ENCODE results near the gene CBR1.

The CBR1 gene

GRCh38 chr21:36069713-36070583 lies at the start of gene CBR1:
Gene CBR1 (plus strand): TSS chr21:36070024. CDS start chr21:36070116, 92 bp downstream.
- DNase-seq: peak; percentile 98

- no peak for DNase-seq
These were observed 48.5 kb upstream of the CBR1 start for GRCh38 chr21:36021251-36021837.

- DNase-seq: no peak
These were observed 47.3 kb upstream of the CBR1 start for GRCh38 chr21:36022427-36023091.

- no peak for DNase-seq
These were observed 46.7 kb upstream of the CBR1 start for GRCh38 chr21:36023092-36023480.

- no peak for DNase-seq
These were observed 45.0 kb upstream of the CBR1 start for GRCh38 chr21:36024782-36025181.

- DNase-seq: no peak
These were observed 42.5 kb upstream of the CBR1 start for GRCh38 chr21:36027347-36027746.

GRCh38 chr21:36028127-36029069 lies 41.4 kb upstream of the CBR1 start:
- peak; percentile 80 for DNase-seq

GRCh38 chr21:36029309-36029708 lies 40.5 kb upstream of the CBR1 start:
- DNase-seq: no peak

GRCh38 chr21:36030581-36031189 lies 39.1 kb upstream of the CBR1 start:
- DNase-seq: no peak

GRCh38 chr21:36032647-36033406 lies 37.0 kb upstream of the CBR1 start:
- DNase-seq: no peak

- DNase-seq: no peak
These were observed 35.5 kb upstream of the CBR1 start for GRCh38 chr21:36034211-36034913.

GRCh38 chr21:36035381-36035791 lies 34.4 kb upstream of the CBR1 start:
- no peak for DNase-seq

- DNase-seq: no peak
These were observed 30.9 kb upstream of the CBR1 start for GRCh38 chr21:36038701-36039497.

- no peak for DNase-seq
These were observed 30.0 kb upstream of the CBR1 start for GRCh38 chr21:36039861-36040260.

- DNase-seq: no peak
These were observed 29.4 kb upstream of the CBR1 start for GRCh38 chr21:36040389-36040788.

GRCh38 chr21:36041910-36042309 lies 27.9 kb upstream of the CBR1 start:
- DNase-seq: no peak

- no peak for DNase-seq
These were observed 25.8 kb upstream of the CBR1 start for GRCh38 chr21:36044056-36044455.

- DNase-seq: no peak
These were observed 23.8 kb upstream of the CBR1 start for GRCh38 chr21:36045993-36046392.

- DNase-seq: peak; percentile 12
These were observed 22.7 kb upstream of the CBR1 start for GRCh38 chr21:36047139-36047538.

- DNase-seq: no peak
These were observed 21.5 kb upstream of the CBR1 start for GRCh38 chr21:36048357-36048756.
